Endodermal cell (in vitro differentiated cells): Measurements from ENCODE around the gene DSEL. TPM values are rescaled to one million over a fixed set of nuclear protein-coding genes. Genes with fewer than 3 reads are reported as not detected.

ENCODE experiments used
- DNase-seq: peaks from one replicate; pipeline ENCODE4 v3.0.0-alpha.2; 2017
- H3K27ac ChIP-seq: 2 replicates; pipeline ENCODE4 v1.5.1; 2013; ENCODE audit warnings: mild to moderate bottlenecking, low read depth, low read length, moderate library complexity
- H3K27me3 ChIP-seq: 2 replicates; pipeline ENCODE4 v1.6.1; 2013; ENCODE audit warnings: mild to moderate bottlenecking, low read length, moderate library complexity; ENCODE audit not compliant: insufficient read depth, control insufficient read depth, poor library complexity, severe bottlenecking
- H3K36me3 ChIP-seq: 2 replicates; pipeline ENCODE4 v1.7.0; 2013; ENCODE audit warnings: mild to moderate bottlenecking, low read length, moderate library complexity; ENCODE audit not compliant: control insufficient read depth, insufficient read depth
- H3K4me1 ChIP-seq: one replicate; pipeline ENCODE4 v1.7.0; 2013; ENCODE audit warnings: low read length; ENCODE audit not compliant: control insufficient read depth, insufficient read depth
- H3K4me3 ChIP-seq: 2 replicates; pipeline ENCODE4 v1.5.1; 2013; ENCODE audit warnings: mild to moderate bottlenecking, low read length, moderate library complexity
- H3K9ac ChIP-seq: 2 replicates; pipeline ENCODE4 v1.6.1; 2013; ENCODE audit warnings: mild to moderate bottlenecking, low read length, moderate library complexity; ENCODE audit not compliant: poor library complexity, severe bottlenecking; ENCODE audit errors: extremely low read depth
- H3K9me3 ChIP-seq: 2 replicates; pipeline ENCODE4 v1.6.1; 2013; ENCODE audit warnings: mild to moderate bottlenecking, low read length, moderate library complexity; ENCODE audit not compliant: control insufficient read depth
- H3K27ac Mint-ChIP-seq: 2 replicates; pipeline ENCODE4 v1.8.0; 2020; ENCODE audit warnings: mixed read lengths
- H3K27me3 Mint-ChIP-seq: 2 replicates; pipeline ENCODE4 v1.8.0; 2021; ENCODE audit warnings: mild to moderate bottlenecking, mixed read lengths; ENCODE audit not compliant: insufficient read depth
- H3K36me3 Mint-ChIP-seq: 2 replicates; pipeline ENCODE4 v1.8.0; 2020; ENCODE audit warnings: low read depth, mixed read lengths
- H3K4me1 Mint-ChIP-seq: 2 replicates; pipeline ENCODE4 v1.8.0; 2020; ENCODE audit warnings: mixed read lengths
- H3K4me3 Mint-ChIP-seq: 2 replicates; pipeline ENCODE4 v1.8.0; 2020; ENCODE audit warnings: mild to moderate bottlenecking, moderate library complexity, mixed read lengths
- H3K9me3 Mint-ChIP-seq: 2 replicates; pipeline ENCODE4 v1.8.0; 2020; ENCODE audit warnings: mild to moderate bottlenecking, mixed read lengths
- WGBS, 2 experiments: methylation state at CpG; one replicate each; pipeline versions ENCODE4 v1.1.5 to v1.1.7; 2013; ENCODE audit warnings: missing lambda C conversion rate in 2 of 2, mixed read lengths in 1 of 2; ENCODE audit not compliant: insufficient coverage in 1 of 2, insufficient read length in 1 of 2; 5-methylcytosine and 5-hydroxymethylcytosine counted together
- total RNA-seq, 2 donors: library from RNA; stranded (reverse); fragmentation: NEBNext Ultra II Directional in 1 of 2; extraction: Animal tissue kit (Norgen Biotek cat#: 25700) in 1 of 2; gene quantifications; 2 replicates in 1 of 2; 3 replicates in 1 of 2; pipeline ENCODE4 v1.2.1, GENCODE V29; 2021
- TF ChIP-seq, protein P1 (sequence below): fragments of 200-600 bp; sonication (generic); conservative IDR thresholded peaks from 2 replicates; pipeline ENCODE4 v1.5.0; 2021; ENCODE audit warnings: antibody characterized with exemption, mild to moderate bottlenecking

Gene DSEL
- total RNA-seq, 2 donors from 2014 or later: 6.0 to 9.0 TPM

DNA sequence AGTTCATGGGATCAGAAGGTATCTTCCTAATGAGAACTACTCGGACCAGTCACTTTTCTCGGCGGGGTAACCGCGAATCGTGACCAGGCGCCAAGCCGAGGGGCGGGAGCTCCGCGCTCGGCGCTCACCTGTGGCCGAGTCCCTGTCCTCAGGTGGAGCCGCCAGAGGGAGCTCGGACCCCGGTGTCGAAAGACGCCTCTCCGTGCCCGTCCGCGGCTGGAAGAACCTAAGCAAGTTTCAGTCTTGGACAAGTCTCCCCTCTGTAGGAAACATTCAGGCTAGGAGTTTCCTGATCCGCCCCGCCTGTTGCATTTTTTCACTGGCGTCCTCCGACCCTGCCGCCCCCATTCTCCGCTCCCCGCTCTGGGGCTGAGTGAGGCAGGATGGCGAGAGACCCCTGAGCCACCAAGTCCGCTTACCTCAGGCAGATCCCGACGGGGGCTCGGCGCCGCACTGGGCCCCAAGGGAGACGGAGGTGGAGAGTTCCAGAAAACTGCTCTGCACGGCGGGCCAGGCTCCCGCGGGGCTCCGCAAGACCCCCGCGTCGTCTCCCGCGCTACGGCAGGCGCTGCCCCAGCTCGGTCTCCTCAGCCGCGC is 480 bp downstream of the DSEL start:
- peak; percentile 97 for DNase-seq
- Histone ChIP-seq H3K4me1 (no peaks in the 10 kb centered on the region), H3K9ac (peak overlapping the region; percentile 70), H3K9me3 (no peaks in the 10 kb centered on the region), H3K4me3 (peak overlapping the region; percentile 96), H3K27me3 (no peaks in the 10 kb centered on the region), H3K27ac (no peak overlapping the region), H3K36me3 (peaks cover 22% of the 10 kb centered on the region)
- Mint-ChIP-seq H3K4me1 (peaks cover 15% of the 10 kb centered on the region), H3K36me3 (peaks cover 17% of the 10 kb centered on the region), H3K9me3 (no peaks in the 10 kb centered on the region), H3K27ac (peak overlapping the region; percentile 95), H3K27me3 (no peaks in the 10 kb centered on the region), H3K4me3 (peak overlapping the region; percentile 79)
- TF ChIP-seq, protein P1, sequence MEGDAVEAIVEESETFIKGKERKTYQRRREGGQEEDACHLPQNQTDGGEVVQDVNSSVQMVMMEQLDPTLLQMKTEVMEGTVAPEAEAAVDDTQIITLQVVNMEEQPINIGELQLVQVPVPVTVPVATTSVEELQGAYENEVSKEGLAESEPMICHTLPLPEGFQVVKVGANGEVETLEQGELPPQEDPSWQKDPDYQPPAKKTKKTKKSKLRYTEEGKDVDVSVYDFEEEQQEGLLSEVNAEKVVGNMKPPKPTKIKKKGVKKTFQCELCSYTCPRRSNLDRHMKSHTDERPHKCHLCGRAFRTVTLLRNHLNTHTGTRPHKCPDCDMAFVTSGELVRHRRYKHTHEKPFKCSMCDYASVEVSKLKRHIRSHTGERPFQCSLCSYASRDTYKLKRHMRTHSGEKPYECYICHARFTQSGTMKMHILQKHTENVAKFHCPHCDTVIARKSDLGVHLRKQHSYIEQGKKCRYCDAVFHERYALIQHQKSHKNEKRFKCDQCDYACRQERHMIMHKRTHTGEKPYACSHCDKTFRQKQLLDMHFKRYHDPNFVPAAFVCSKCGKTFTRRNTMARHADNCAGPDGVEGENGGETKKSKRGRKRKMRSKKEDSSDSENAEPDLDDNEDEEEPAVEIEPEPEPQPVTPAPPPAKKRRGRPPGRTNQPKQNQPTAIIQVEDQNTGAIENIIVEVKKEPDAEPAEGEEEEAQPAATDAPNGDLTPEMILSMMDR: peak; percentile 93
- WGBS, 2 experiments: 0% methylated on average over 18 to 53 of the region's 53 CpGs

- Mint-ChIP-seq H3K4me1 (peaks cover 15% of the 10 kb centered on the region), H3K27ac (no peak overlapping the region), H3K9me3 (no peaks in the 10 kb centered on the region), H3K4me3 (peak overlapping the region; percentile 79), H3K36me3 (peaks cover 17% of the 10 kb centered on the region), H3K27me3 (no peaks in the 10 kb centered on the region)
- Histone ChIP-seq H3K4me1 (no peaks in the 10 kb centered on the region), H3K9ac (peak overlapping the region; percentile 70), H3K27me3 (no peaks in the 10 kb centered on the region), H3K36me3 (peaks cover 22% of the 10 kb centered on the region), H3K4me3 (peak overlapping the region; percentile 96), H3K27ac (no peak overlapping the region), H3K9me3 (no peaks in the 10 kb centered on the region)
- 50 to 68% methylated on average over 6 of the region's 6 CpGs for WGBS, 2 experiments
- TF ChIP-seq, protein P1: no peak
- DNase-seq: no peak
These were observed 1.5 kb downstream of the DSEL start for GRCh38 chr18:67514901-67515540.

- H3K27me3 ChIP-seq: no peaks in the 10 kb centered on the region
- Mint-ChIP-seq H3K36me3 (peaks cover 17% of the 10 kb centered on the region), H3K9me3 (no peaks in the 10 kb centered on the region), H3K27ac (no peak overlapping the region), H3K4me1 (peaks cover 15% of the 10 kb centered on the region), H3K27me3 (no peaks in the 10 kb centered on the region), H3K4me3 (peak overlapping the region; percentile 79)
- no peaks in the 10 kb centered on the region for H3K9me3 ChIP-seq
- WGBS, 2 experiments: 88 to 92% methylated on average over 2 to 3 of the region's 3 CpGs
- no peak for DNase-seq
- H3K36me3 ChIP-seq: peaks cover 22% of the 10 kb centered on the region
- H3K9ac ChIP-seq: no peak overlapping the region
- peak overlapping the region; percentile 96 for H3K4me3 ChIP-seq
- TF ChIP-seq, protein P1: no peak
- H3K27ac ChIP-seq: no peak overlapping the region
- no peaks in the 10 kb centered on the region for H3K4me1 ChIP-seq
These were observed 2.1 kb downstream of the DSEL start for GRCh38 chr18:67514465-67514864.
